MCF 10A (cell line): ENCODE measurements around the gene NPHP4. TPM values are rescaled to one million over a fixed set of nuclear protein-coding genes. Genes with fewer than 3 reads are reported as not detected.

Source experiments
- BruUV-seq: library from RNA; stranded (reverse); fragments of 400-500 nt; replicated peaks from 2 replicates; lab custom pipeline; 2021; lab: Mats Ljungman, UMichigan
- CTCF ChIA-PET: fragments of 300-600 bp; sonication (Branson Sonifier 250); formaldehyde crosslinking; extraction: SDS; loops from one replicate; lab custom pipeline; 2021; ENCODE audit warnings: antibody characterized with exemption, inconsistent platforms; lab: Yijun Ruan, JAX
- POLR2A ChIA-PET: fragments of 300-600, 350-650 bp; sonication (Branson Sonifier 250); formaldehyde crosslinking; extraction: SDS; loops from one replicate; lab custom pipeline; 2020; ENCODE audit warnings: antibody characterized with exemption, inconsistent platforms; lab: Yijun Ruan, JAX
- DNase-seq: peaks from one replicate; pipeline ENCODE4 v3.0.0-alpha.2; 2018; ENCODE audit not compliant: unreplicated experiment
- H3K27ac Mint-ChIP-seq: one replicate; pipeline ENCODE4 v1.8.0; 2022; ENCODE audit warnings: mild to moderate bottlenecking, low read depth, mixed read lengths; ENCODE audit not compliant: unreplicated experiment
- H3K27me3 Mint-ChIP-seq: one replicate; pipeline ENCODE4 v1.8.0; 2022; ENCODE audit warnings: mixed read lengths; ENCODE audit not compliant: insufficient read depth, unreplicated experiment
- H3K36me3 Mint-ChIP-seq: one replicate; pipeline ENCODE4 v1.8.0; 2022; ENCODE audit warnings: mild to moderate bottlenecking, moderate library complexity, mixed read lengths; ENCODE audit not compliant: insufficient read depth, unreplicated experiment
- H3K4me1 Mint-ChIP-seq: one replicate; pipeline ENCODE4 v1.8.0; 2022; ENCODE audit warnings: mixed read lengths; ENCODE audit not compliant: insufficient read depth, unreplicated experiment
- H3K4me3 Mint-ChIP-seq: one replicate; pipeline ENCODE4 v1.8.0; 2022; ENCODE audit warnings: mild to moderate bottlenecking, moderate library complexity, mixed read lengths; ENCODE audit not compliant: unreplicated experiment
- H3K9me3 Mint-ChIP-seq: one replicate; pipeline ENCODE4 v1.8.0; 2022; ENCODE audit warnings: mixed read lengths; ENCODE audit not compliant: unreplicated experiment
- intact Hi-C: fragments of 100-400 bp; cut with micrococcal nuclease; formaldehyde crosslinking; loops from 2 replicates; pipeline ENCODE4 v1.14.1; 2022
- total RNA-seq: library from RNA; stranded (reverse); gene quantifications from 2 replicates; pipeline ENCODE4 v1.2.3, GENCODE V29; 2022
- TF ChIP-seq, protein P1 (sequence below): fragments of 200-600 bp; IDR thresholded peaks from one replicate; pipeline ENCODE4 v1.8.0; 2022; ENCODE audit warnings: antibody characterized with exemption, mild to moderate bottlenecking; ENCODE audit not compliant: unreplicated experiment

NPHP4 gene
- total RNA-seq, 1 experiment from 2014 or later, result 14.4 TPM

DNA sequence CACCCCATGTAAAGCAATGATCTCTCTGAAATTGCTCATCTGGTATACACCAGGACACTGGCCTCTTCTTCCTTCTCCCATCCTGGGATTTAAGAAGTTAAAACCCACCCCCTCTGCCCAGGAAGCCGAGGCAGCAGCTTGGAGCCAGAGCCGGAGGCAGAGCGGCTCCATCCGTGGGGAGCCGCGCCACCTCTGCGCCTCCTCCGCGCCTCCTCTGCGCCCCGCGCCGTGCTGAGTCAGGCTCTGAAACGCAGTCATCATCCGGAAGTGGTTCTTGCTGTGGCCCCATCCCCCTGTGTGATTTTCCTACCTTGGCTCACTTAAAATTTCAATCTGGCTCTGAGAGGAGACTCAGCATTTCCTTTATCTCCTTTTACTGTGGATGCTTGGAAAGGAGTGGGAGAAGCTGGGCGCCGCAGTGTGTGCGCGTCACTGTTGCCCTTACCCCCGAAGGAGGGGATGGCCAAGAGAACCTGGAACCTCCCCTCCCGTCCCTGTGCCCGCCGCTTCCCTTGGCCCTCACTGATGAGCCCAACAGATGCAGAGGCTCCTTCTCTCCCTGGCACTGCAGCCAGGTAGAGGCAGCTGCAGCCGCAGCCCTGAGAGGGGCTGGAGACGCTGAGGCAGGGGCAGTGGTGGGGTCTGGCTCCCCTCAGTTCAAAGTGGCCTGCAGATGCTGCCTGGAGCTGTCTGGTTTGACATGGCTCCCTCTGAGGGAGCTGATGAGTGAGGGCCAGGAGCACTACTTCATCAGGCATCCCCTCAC is 15.3 kb upstream of the NPHP4 start:
- ChIA-PET POLR2A (no interaction called here), CTCF (no interaction called here)
- Mint-ChIP-seq H3K27me3 (no peaks in the 10 kb centered on the region), H3K4me3 (no peak overlapping the region), H3K9me3 (no peaks in the 10 kb centered on the region), H3K4me1 (no peaks in the 10 kb centered on the region), H3K27ac (no peak overlapping the region), H3K36me3 (no peaks in the 10 kb centered on the region)
- intact Hi-C loops, result no loop called here
- DNase-seq, result no peak
- BruUV-seq, result no TSS peak
- TF ChIP-seq, protein P1, sequence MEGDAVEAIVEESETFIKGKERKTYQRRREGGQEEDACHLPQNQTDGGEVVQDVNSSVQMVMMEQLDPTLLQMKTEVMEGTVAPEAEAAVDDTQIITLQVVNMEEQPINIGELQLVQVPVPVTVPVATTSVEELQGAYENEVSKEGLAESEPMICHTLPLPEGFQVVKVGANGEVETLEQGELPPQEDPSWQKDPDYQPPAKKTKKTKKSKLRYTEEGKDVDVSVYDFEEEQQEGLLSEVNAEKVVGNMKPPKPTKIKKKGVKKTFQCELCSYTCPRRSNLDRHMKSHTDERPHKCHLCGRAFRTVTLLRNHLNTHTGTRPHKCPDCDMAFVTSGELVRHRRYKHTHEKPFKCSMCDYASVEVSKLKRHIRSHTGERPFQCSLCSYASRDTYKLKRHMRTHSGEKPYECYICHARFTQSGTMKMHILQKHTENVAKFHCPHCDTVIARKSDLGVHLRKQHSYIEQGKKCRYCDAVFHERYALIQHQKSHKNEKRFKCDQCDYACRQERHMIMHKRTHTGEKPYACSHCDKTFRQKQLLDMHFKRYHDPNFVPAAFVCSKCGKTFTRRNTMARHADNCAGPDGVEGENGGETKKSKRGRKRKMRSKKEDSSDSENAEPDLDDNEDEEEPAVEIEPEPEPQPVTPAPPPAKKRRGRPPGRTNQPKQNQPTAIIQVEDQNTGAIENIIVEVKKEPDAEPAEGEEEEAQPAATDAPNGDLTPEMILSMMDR, result no peak

DNA sequence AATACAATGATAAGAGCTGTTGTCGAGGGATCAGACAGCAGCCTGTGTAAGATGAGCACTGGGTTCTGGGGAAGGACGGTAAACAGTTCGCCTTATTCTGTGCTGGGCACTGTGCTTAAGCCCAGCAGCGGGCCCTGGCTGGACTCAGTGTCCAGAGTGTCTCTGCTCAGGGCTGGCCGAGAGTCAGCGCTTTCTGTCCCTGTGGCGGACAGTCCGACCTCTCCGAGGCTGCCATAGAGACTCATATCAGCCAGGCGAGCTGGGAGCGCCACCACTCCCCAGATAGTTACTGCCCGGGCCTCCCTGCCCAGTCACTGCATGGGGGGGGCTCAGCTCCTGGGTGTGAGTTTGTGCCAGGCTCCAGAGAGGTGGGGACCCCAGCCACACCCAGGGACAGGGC is 14.7 kb upstream of the NPHP4 start:
- no TSS peak for BruUV-seq
- Mint-ChIP-seq H3K4me1 (no peaks in the 10 kb centered on the region), H3K27ac (no peak overlapping the region), H3K4me3 (no peak overlapping the region), H3K36me3 (no peaks in the 10 kb centered on the region), H3K9me3 (no peaks in the 10 kb centered on the region), H3K27me3 (no peaks in the 10 kb centered on the region)
- ChIA-PET POLR2A (no interaction called here), CTCF (interaction anchor here (0.7 kb wide), 1 partner anchor 240 kb away, joined by 4 read pairs; no protein-coding TSS in a partner anchor)
- DNase-seq, result no peak
- intact Hi-C loops, result no loop called here
- TF ChIP-seq, protein P1, result no peak

DNA sequence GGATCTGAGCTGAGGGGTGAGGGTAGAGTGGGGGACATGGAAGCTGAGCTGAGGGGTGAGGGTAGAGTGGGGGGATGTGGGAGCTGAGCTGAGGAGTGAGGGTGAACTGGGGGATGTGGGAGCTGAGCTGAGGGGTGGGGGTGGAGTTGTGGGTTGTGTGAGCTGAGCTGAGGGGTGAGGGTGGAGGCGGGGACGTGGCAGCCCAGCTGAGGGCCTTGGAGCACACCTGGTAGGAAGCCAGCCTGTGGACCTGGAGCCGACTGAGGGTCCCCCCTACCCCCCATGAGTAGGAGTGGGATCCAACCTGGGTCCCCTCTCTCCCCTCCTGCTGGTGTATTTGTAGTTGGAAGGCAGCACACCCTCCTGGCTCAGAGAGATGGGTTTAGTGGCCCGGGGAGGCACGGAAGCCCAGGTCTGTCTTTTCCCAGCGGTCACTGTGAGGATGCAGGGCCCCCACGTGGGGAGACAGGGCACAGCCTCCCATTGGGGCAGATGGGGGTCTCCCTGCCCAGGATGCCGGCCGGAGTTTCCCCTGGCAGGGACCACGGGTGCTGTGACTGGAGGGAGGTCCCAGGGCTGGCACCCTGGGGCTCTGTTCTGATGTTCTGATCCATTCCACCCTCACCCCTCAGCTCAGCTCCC is 13.2 kb upstream of the NPHP4 start:
- no TSS peak for BruUV-seq
- no peaks in the 10 kb centered on the region for H3K36me3 Mint-ChIP-seq
- intact Hi-C loops, result no loop called here
- no peak overlapping the region for H3K4me3 Mint-ChIP-seq
- CTCF ChIA-PET, result no interaction called here
- H3K4me1 Mint-ChIP-seq, result no peaks in the 10 kb centered on the region
- TF ChIP-seq, protein P1, result no peak
- H3K9me3 Mint-ChIP-seq, result no peaks in the 10 kb centered on the region
- no peak overlapping the region for H3K27ac Mint-ChIP-seq
- POLR2A ChIA-PET, result no interaction called here
- no peak for DNase-seq
- no peaks in the 10 kb centered on the region for H3K27me3 Mint-ChIP-seq

DNA sequence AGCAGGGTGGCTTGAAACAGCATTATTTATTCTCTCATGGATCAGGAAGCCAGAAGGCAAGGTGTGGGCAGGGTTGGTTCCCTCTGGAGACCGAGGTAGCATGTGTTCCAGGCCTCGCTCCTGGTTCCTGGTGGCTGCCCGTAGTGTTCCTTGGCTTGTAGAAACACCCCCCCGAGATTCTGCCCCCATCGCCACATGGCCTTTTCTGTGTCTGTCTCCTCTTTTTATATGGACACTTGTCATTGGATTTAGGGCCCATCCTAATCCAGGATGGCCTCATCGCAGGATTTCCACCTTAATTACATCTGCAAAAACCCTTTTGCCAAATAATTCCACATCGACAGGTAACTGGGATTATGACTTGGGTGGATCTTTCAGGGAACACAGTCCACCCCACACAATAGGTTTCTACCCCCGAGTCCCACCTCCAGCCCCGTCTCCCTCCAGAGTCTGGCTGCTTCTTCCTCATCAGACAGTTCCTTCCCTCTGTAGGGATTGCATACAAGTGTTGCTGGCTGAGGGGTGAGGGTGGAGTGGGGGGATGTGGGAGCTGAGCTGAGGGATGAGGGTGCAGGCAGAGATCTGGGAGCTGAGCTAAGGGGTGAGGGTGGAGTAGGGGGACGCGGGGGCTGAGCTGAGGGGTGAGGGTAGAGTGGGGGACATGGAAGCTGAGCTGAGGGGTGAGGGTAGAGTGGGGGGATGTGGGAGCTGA is 12.3 kb upstream of the NPHP4 start:
- Mint-ChIP-seq H3K4me1 (no peaks in the 10 kb centered on the region), H3K36me3 (no peaks in the 10 kb centered on the region), H3K9me3 (no peaks in the 10 kb centered on the region), H3K27me3 (no peaks in the 10 kb centered on the region), H3K27ac (no peak overlapping the region), H3K4me3 (no peak overlapping the region)
- TF ChIP-seq, protein P1, result no peak
- intact Hi-C loops, result no loop called here
- ChIA-PET CTCF (interaction anchor here (1.1 kb wide), 1 partner anchor 12 kb away, joined by 3 read pairs; no protein-coding TSS in a partner anchor), POLR2A (no interaction called here)
- DNase-seq, result no peak
- no TSS peak for BruUV-seq
